ENCODE results near the gene PTPRN2.

DNA sequence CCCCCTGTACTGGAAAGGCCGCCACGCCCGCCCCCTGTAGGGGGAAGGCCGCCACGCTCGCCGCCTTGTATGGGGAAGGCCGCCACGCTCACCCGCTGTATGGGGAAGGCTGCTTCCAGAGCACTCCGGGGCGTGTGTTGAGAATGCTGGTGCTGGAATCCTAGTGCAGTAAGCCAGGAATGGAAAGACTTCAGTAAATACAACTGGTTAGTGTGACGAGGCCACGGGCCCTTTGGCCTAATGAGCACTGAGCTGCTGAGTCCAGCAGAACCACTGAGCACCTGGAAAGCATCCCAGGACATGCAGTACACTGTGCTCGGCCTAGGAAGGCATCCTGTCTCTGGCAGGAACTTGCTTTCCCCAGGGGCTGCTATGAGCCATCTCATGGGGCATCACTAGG, 398.9 kb downstream of the PTPRN2 start:
- no peak for TF ChIP-seq CBX1 (IDR thresholded peaks at IDR 0.05; ENCODE audit: low read depth)
- no peak for TF ChIP-seq NBN (conservative IDR thresholded peaks at IDR 0.05)
- no peak for TF ChIP-seq EZH2 (conservative IDR thresholded peaks at IDR 0.05; ENCODE audit: low read depth, low read length)
- TF ChIP-seq CEBPB (IDR thresholded peaks at IDR 0.05; ENCODE audit: borderline replicate concordance, low read depth, low read length), result no peak
- TF ChIP-seq ZBTB8A (CRISPR knock-in tag; IDR thresholded peaks at IDR 0.05; ENCODE audit: borderline replicate concordance, low read depth), result no peak
- no peak for TF ChIP-seq KDM3A (CRISPR knock-in tag; IDR thresholded peaks at IDR 0.05; ENCODE audit: low read depth)
- no peak for TF ChIP-seq ZBTB33 (CRISPR knock-in tag; IDR thresholded peaks at IDR 0.05)
- TF ChIP-seq, protein P1, sequence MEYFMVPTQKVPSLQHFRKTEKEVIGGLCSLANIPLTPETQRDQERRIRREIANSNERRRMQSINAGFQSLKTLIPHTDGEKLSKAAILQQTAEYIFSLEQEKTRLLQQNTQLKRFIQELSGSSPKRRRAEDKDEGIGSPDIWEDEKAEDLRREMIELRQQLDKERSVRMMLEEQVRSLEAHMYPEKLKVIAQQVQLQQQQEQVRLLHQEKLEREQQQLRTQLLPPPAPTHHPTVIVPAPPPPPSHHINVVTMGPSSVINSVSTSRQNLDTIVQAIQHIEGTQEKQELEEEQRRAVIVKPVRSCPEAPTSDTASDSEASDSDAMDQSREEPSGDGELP (IDR thresholded peaks at IDR 0.05; ENCODE audit: borderline replicate concordance, low read depth), result no peak
- TF ChIP-seq YEATS4 (CRISPR knock-in tag; IDR thresholded peaks at IDR 0.05; ENCODE audit: borderline replicate concordance), result no peak
